Left kidney (tissue), 8 donors: ENCODE data around the gene EXOC1. TPM values are rescaled to one million over a fixed set of nuclear protein-coding genes. Genes with fewer than 3 reads are reported as not detected.
"Not testable (repeated sequence)": the region's sequence is repeated elsewhere in the genome, so short reads cannot be mapped to it uniquely, and the experiment has no call there.

Experiments
- DNase-seq: peaks from one replicate; pipeline ENCODE4 v3.0.0-alpha.2; 2013
- long read RNA-seq, 8 donors: transcript quantifications; one replicate each; lab custom pipeline, GENCODE V29; 2026
- polyA plus RNA-seq: library from polyadenylated mRNA; unstranded; fragments of 120-200 nt; gene quantifications from one replicate; pipeline ENCODE4 v1.2.1, GENCODE V29; 2013; ENCODE audit not compliant: insufficient read length

EXOC1 gene, protein sequence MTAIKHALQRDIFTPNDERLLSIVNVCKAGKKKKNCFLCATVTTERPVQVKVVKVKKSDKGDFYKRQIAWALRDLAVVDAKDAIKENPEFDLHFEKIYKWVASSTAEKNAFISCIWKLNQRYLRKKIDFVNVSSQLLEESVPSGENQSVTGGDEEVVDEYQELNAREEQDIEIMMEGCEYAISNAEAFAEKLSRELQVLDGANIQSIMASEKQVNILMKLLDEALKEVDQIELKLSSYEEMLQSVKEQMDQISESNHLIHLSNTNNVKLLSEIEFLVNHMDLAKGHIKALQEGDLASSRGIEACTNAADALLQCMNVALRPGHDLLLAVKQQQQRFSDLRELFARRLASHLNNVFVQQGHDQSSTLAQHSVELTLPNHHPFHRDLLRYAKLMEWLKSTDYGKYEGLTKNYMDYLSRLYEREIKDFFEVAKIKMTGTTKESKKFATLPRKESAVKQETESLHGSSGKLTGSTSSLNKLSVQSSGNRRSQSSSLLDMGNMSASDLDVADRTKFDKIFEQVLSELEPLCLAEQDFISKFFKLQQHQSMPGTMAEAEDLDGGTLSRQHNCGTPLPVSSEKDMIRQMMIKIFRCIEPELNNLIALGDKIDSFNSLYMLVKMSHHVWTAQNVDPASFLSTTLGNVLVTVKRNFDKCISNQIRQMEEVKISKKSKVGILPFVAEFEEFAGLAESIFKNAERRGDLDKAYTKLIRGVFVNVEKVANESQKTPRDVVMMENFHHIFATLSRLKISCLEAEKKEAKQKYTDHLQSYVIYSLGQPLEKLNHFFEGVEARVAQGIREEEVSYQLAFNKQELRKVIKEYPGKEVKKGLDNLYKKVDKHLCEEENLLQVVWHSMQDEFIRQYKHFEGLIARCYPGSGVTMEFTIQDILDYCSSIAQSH
- 61.7 TPM for polyA plus RNA-seq
- long read RNA-seq, donor 1, partial matches to known transcripts: 5 of 10 reads
- long read RNA-seq, donor 1, other reads (novel, unspliced or antisense): 0 of 10 reads
- long read RNA-seq, donor 2, partial matches to known transcripts: 10 of 17 reads
- long read RNA-seq, donor 2, other reads (novel, unspliced or antisense): 0 of 17 reads
- long read RNA-seq, donor 3, partial matches to known transcripts: 5 of 8 reads
- long read RNA-seq, donor 3, other reads (novel, unspliced or antisense): 0 of 8 reads
- long read RNA-seq, donor 4, partial matches to known transcripts: 0 of 1 reads
- long read RNA-seq, donor 4, other reads (novel, unspliced or antisense): 0 of 1 reads
- long read RNA-seq, donor 5, partial matches to known transcripts: 6 of 13 reads
- long read RNA-seq, donor 5, other reads (novel, unspliced or antisense): 0 of 13 reads
- long read RNA-seq, donor 6, partial matches to known transcripts: 0 of 3 reads
- long read RNA-seq, donor 6, other reads (novel, unspliced or antisense): 0 of 3 reads
- long read RNA-seq, donor 7, transcript EXOC1-206 (2 exons, 647 nt): major isoform, 8 of 19 reads
- long read RNA-seq, donor 7, partial matches to known transcripts: 8 of 19 reads
- long read RNA-seq, donor 7, other reads (novel, unspliced or antisense): 0 of 19 reads
- long read RNA-seq, donor 8: 0 reads

DNA sequence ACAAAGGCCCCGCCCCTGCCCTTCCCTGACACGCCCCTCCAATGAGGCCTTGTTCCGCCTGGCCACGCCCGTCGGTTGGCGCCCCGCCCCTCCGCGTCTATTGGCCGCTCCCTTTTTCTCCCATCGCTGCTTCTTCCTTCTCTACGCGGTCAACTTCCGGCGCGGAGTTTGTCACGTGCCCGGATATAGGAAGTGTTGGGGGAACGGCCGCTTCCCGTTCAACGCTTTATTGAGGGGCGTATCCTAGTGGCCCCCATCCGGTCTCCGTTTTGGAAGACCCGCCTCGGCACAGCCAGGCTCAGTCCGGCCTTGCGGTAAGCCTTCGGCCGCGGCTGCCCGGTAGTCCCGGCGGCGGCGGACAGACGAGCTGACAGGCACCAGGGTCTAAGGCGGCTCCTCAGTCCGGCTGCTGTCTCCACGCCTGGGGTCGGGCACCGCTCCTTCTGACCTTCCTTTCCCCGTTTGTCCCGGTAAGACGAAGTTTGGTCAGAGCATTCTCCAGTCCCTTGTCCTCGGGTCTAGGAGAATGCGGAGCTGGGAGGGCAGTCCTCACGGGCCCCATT lies at the start of gene EXOC1:
Gene EXOC1 (plus strand): TSS at position 165 of the 563 bp plus-strand sequence. CDS start 4,676 bp downstream, outside the sequence.
- DNase-seq: peak; percentile 96

DNA sequence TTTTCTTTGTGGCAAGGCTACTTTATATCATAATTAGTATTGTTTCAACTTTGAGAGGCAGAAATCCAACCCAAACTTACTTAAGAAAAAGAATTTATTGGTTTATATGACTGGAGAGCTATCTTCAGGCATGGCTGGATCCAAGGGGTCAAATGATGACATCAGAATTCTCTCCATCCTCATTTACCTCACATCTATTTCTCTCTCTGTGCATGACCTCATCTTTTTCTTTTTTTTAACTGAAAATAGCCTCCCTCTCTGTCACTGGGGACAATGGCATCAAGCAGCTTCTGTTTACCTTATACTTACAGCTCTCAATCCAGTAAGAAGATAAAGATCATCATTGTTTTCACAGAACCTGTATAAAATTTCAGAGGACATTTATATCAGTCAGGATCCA lies 45.9 kb upstream of the EXOC1 start:
- no peak for DNase-seq

- no peak for DNase-seq
Observed at GRCh38 chr4:55808186-55808585, 45.3 kb upstream of the EXOC1 start.

DNA sequence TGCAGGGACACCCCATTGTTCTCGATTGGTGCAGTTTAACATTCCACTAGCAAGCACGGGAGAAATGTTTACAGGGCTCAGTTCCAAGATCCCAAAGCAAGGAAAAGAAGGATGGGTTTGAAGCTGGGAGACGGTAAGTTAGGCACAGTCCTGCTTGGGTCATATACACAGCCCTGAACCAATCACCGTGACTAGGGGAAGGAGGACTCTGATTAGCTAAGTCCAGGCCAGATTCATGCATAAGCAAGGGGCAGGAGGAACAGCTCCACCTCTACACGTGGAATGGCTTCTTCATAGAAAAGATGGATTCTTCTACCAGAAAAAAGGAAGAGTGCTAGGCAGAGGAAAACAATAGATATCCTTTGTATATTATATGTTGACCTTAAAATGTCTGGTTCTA lies 44.8 kb upstream of the EXOC1 start:
- no peak for DNase-seq

DNA sequence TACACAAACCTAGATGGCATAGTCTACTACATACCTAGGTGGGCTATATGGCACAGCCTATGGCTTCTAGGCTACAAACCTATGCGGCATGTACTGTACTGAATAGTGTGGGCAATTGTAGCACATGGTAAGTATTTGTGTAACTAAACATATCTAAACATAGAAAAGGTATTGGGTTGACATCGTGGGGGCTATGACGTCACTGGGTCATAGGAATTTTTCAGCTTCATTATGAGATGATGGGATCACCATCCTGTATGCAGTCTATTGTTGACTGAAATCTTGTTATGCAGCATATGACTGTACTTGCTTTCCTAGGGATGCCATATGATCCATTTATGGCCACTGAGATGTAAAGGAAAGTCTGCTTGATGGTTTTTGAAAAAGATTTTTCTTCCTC lies 35.8 kb upstream of the EXOC1 start:
- no peak for DNase-seq

DNA sequence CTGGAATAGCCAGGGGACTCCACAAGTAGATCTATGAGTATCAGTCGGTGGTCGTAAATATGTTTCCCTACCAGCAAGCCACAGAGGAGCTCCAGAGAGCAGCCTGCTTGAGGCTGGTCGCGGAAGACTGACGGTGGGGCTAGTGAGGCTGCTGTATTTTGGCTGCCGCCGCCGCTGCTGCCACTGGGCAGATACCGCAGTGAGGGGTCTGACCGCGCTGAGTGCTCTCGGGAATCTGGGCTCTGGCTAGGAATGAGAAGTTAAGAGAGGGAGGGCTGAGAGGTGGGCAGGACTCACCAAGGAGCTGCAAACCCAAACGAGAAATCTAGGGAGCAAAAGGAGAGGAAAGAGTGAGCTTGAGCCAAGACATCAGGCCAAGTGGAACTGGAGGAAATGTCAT lies 33.8 kb upstream of the EXOC1 start, which contains the start of gene EXOC1L:
Gene EXOC1L (plus strand): TSS at position 157 of the 400 bp plus-strand sequence. CDS start 237 bp downstream, at position 394.
- DNase-seq: peak; percentile 22

DNA sequence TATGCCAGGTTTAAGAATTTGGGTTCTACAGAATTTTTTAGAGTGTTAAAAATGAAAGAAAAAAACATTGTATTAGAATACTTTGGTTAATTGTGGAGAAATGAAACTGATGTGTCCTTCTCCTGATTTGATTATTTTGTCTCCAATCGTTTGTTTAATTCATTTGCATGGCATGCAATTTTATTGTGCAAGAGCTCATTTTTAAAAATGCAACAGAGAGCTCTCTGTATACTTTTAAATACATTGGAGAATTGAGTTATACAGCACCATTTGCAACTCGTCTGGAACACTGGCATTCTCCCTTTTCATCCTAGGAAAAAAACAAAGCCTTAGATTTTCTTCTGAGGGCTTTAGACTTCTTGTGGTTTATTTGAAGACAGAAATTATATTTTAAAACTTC lies 33.2 kb upstream of the EXOC1 start:
- DNase-seq: no peak

- DNase-seq: no peak
Observed at GRCh38 chr4:55822329-55822728, 31.1 kb upstream of the EXOC1 start.

- DNase-seq: no peak
Observed at GRCh38 chr4:55824865-55825264, 28.6 kb upstream of the EXOC1 start.

GRCh38 chr4:55826986-55827385 lies 26.5 kb upstream of the EXOC1 start:
- no peak for DNase-seq

DNA sequence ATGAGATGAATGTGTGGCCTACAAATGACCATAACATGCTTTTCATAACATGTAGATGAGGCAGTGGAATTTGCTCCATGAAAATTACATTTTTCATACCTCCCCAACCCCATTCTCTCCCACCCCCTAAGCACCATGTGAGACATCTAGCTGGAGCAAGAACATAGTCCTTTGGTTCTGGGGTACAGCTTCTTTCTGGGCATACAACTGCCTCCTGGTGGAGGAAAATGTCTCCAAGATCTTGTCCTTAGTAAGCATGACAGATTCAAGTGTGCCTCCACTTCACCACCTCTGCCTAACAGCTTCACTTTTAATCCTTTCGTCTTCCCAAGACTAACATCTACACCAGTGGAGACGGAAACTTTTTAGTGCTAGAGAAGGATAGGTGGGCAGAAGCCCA lies 25.9 kb upstream of the EXOC1 start:
- no peak for DNase-seq

GRCh38 chr4:55830048-55830447 lies 23.4 kb upstream of the EXOC1 start:
- DNase-seq: no peak

DNA sequence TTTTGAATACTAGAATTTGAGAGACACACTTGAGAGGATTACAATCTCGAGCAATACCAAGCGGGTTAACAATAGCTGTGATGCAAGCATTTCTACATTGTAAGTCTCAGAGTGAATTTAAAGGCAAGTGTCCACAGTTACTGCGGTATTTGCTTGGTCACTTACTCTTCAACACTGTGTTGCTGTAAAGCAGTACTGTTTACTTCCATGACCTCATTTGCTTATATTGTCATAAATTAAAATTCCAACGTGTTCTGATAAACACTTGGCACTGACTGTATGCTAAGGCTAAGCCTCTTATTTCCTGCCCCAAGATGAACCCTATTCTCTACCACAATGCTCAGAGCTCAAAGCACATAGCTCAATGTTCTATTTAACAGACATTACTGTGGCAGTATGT lies 22.7 kb upstream of the EXOC1 start:
- no peak for DNase-seq

DNA sequence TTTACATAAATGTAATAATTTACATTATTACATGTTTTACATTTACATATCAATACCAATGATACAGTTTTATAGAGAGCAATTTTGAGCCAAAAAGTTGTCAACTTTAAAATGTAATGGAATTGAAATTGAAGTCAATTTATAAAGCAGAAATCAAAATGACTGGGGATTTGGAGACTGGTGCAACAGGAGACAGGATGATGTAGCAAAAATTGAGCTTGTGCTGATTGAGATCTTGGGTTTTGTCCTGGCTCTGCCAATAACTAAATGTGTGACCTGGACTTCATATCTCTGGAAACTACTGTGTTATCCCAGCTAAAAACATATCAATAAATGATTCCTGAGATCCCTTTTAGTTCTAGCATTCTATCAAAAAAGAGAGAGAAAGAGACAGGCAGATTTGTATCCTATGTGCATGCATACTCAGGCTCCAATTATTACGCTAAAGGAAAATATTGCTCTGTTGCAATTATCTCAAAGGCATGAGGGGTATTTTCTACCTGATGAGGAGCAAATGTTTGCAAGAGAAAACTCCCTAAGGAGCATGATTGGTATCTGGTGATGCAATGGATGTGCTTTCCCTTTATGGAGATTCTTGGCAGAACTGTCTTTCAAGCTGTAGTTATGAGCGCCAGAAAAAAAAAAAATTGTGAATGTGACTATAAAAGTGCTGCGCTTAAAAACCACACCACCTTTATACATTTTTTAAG lies 19.2 kb upstream of the EXOC1 start:
- no peak for DNase-seq

DNA sequence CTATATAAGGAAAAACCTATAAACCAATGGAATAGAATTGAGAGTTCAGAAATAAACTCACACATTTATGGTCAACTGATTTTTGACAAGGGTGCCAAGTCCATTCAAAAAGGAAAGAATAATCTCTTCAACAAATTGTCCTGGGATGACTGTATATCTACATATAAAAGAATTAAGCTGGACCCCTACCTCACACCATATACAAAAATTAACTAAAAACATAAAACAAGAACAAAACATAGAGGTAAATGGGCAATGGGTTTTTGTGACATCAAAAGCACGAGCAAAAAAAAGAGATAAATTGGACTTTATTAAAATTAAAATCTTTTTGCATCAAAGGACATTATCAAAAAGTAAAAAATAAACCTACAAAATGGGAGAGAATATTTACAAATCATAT lies 15.5 kb upstream of the EXOC1 start:
- DNase-seq: no peak

- DNase-seq: no peak
Observed at GRCh38 chr4:55838356-55838755, 15.1 kb upstream of the EXOC1 start.

GRCh38 chr4:55838952-55839351 lies 14.5 kb upstream of the EXOC1 start:
- DNase-seq: no peak

- no peak for DNase-seq
Observed at GRCh38 chr4:55840956-55841355, 12.5 kb upstream of the EXOC1 start.

GRCh38 chr4:55841373-55842239 lies 11.8 kb upstream of the EXOC1 start:
- DNase-seq: not testable (repeated sequence)
